Activated CD8-positive, alpha-beta memory T cell treated with anti-CD3 and anti-CD28 coated beads, Interleukin-2, amount 50 U/mL, for 24 hours (primary cell): ENCODE data around the gene HOXD9.

Source experiments
- DNase-seq: peaks from one replicate; pipeline ENCODE4 v3.0.0-alpha.2; 2020; ENCODE audit errors: extremely low read depth

The HOXD9 gene

DNA sequence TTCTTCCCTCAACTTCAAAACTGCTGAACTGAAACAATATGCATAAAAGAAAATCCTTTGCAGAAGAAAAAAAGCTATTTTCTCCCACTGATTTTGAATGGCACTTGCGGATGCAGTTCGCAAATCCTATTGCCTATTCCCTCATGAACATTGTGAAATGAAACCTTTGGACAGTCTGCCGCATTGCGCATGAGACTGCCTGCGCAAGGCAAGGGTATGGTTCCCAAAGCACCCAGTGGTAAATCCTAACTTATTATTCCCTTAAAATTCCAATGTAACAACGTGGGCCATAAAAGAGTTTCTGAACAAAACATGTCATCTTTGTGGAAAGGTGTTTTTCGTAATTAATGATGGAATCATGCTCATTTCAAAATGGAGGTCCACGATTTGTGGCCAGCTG lies 15.4 kb downstream of the HOXD9 start:
- no peak for DNase-seq

DNA sequence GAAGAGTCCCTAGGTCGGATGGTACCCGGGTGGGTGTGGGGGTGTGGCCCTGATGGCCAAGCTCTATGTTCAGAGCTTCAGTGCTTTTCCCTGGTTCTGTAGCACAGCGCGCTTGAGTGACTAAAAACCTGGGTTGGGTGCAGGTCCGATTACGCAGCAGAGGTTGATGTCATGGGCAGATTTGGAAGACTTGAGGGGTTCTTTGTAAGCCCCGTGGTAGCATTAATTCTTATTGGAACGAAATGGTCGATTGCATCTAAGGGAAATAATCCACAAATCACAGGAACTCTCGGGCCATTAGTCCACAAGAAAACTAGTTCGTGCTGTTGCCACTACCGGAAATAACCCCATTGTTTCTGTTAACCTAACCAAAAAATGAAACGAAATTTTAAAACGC lies 16.0 kb downstream of the HOXD9 start:
- no peak for DNase-seq

DNA sequence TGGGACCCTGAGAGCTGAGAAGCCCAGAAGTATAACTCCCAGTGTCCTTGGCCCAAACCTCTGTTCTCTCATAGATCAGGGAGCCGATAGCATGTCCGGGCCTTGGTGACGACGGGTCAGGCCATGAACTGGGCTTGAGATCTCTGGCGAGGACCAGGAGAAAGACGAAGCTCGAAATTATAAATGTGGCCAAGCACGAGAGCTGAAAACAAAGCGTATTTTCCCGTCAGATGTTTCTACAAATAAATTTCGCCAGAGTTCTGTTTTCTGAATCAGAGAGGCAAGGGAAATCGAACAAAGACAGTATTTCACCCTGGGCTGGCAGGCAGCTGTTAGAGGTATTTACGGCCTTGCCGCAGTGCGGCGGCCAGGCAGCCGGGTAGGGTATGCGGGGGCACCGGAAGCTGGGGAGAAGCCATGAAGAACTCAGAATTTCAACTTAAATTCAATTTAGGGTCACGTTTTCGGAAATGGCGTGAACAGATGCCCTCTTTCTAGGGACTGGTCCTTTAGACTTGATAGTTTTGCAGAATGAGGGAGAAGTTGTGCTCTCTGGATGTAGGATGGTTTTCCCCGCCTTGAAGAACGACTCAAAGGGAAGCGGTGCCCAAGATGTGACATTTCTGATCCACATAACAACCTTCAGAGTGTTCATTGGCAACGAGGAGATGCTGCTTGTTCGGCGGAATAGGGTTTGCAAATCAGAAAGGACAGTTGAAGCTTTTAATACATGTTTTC lies 16.6 kb downstream of the HOXD9 start:
- no peak for DNase-seq

DNA sequence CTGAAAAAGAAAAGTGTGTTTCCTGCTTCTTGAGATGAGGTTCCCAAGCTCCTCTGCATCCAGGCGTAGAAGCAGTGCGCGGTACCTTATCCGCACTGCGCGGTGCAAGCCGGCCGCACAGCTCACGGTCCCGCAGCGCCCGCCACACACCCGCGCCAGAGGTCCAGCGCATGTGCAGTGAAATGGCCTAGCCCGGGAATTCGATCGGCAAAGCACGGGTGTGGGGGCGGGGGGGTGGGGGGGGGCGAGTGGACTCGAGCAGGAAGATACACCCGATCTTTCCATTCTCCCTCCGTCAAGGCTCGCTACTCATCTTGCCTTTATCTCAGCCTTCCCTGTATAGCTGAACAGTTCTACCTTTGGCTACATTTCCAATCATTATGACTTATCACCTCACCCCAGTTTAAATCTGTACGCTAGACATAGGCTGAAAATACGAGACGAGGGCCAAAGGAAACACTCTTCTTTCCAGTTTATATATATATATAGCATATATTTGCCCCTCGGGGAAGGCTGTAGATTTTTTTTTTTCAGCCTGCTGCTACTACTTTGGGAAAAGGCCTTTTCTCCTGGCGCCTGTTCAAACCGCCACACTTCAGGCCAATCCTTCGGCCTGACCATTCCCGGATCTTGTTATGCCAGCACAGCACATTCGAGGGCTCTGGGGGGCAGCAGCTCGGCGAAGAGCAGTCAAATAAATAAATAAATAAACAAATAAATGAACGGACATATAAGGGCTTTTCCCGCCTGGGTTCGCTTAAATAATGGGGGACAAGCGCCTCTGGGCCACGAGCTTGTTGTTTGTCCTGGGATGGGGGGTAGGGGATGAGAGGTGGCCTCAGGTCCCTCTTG lies 17.4 kb downstream of the HOXD9 start:
- no peak for DNase-seq

DNA sequence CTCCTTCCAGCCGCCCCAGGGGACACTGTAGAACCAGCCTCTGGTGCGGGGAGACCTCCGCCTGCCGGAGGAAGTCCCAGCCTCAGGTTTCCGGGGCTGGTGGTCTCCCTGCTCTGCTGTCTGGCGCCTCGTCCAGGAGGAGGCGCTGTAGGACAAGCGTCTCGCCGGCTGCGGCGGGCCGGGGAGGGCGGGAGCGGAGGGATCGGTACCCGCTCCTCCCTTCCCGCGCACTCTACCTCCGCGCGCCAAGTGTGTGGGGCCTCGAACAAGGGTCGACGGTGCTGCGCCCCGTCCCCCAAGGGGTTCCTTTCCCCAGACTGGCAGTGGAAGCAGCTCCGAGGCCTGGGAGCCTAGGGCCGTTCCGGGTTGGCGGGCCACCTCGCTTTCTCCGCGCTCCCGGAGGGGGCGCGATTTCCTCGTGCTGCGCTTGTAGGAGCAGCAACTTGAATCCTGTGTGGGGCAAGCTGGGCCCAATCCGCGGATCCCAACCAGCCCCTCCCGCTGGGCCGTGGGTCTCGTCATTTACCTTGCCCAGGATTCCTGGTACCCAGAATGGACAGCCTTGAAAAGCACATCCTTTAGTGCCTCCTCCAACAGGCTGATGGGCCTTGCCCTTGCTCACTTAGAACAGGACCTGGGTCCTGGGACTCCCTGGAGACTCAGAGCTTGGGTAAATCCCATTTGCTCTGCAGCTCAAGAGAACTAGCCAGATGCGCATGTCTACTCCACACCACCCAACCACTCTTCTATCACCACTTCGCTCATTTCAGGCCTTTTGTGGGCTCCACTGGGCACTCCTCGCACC lies 18.2 kb downstream of the HOXD9 start:
- no peak for DNase-seq

DNA sequence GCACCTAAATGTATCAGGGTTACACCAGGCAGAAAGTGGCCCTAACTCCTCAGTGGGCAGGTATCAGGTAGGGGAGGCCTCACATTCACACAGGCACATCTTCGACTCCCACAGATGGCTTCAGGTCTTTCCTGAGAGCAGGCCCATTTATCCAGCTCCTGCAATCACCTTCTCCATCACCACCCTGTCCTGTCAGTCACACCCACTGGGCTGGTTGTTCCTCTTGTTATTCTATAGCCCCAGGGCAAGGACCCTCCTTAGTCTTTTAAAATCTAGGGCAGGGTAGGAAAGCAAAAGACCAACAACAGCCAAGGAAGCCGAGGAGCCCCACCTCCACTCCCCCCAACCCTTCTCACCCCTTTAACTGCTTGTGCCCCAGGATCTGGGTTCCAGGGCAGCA lies 19.8 kb downstream of the HOXD9 start:
- DNase-seq, result no peak

DNA sequence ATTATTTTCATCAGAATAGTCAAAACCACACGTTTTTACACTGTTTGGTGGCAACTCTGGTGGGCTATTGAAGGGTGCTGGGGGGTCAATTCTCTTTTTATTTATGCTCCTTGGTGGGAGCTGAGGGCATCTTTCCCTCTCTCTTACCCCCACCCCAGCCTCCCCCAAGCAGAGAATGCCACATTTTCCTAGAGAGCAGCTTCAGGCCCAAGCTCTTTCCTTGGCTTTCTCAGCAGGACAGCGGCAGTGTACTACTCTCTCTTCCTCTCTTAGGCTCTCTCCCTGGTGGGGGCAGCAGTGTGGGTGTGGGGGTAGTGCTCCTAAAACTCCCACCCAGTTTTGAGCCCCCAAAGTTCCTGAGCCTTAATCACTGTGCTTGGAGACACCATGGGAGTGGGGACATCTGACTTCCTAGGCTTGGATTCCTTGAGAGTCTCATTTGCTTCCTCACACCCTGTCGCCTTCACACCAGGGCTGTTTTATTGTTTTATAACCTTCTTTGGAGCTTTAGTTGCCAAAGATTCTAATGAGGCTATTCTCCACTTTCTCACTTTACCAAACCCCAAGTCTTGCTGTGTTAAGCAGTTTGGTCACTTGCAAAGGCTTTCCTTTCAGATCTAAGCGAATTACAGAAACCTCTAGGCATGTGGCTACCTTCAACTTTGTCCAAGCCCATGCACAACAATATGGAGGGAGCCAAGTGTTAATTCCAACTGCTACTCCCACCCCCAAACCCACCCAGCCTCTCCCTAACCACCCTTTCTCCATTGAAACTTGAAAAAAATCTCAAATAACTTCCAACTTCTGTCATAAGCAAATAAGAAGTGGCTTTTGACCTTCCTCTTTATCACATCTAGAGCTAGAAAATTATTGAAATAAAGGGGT lies 22.8 kb downstream of the HOXD9 start:
- no peak for DNase-seq

DNA sequence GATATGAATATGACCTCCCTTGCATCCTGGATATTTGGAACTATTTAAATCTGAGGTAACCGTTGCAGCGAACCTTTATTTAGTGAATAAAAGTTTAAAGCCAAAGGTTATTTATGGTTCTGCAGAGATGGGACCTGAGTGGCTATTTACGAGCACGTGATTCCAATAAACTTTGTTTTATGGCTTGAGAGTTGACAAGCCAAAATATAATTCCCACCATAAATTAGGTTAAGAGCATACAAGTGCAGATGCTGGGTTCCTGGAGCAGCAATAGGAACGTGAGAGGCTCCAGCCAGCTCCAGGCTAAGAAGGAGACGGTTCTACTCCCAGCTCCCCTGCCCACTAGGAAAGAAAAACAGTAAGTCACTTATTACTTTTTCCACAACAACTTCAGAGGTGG lies 23.6 kb downstream of the HOXD9 start:
- DNase-seq, result no peak

DNA sequence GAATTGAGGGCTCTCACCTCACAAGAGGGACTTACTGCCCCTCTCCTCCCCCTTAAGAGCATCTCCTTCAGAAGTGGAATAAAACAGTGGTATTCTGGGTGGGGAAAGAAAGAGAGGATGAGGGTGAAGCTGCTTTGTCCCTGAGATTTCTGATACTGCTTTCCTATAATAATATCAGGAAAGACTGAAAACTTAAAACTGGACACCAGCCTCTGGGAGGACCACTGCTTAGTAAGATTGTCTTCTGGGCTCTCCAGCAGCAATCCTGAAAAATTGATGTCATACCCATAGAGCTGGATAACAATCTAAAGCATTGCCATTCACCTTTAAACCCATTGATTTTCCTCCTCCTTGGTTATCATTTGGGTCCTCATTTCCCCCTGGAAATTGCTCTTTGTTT lies 24.1 kb downstream of the HOXD9 start:
- DNase-seq, result no peak

DNA sequence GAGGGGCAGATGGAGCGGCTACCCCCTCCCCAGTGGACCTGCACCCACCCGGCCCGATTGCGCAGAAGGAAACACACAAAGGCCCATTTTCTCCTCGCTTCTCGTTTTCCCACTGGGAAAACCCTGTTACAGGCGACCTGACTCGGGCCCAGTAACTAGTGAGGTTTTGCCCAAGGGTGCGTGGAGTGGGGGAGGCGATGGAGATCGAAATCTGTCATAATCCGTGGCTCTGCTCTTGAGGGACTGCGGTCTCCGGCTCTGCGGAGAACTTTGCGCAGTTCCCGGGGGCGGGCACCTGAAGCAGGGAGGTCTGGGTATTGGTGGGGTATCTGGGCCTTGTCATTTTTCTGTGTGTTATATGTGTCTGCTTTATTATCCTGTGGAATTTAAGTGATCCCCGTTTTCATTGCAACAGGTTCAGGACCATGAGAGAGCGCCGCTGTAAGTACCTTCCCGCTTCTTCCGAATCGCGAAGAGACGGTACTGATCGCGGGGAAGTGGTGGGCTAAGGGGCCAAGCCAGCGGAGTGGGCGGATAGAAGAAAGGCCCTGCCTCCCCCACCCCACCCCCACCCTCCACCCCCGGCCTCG lies 24.8 kb downstream of the HOXD9 start:
- DNase-seq, result no peak

DNA sequence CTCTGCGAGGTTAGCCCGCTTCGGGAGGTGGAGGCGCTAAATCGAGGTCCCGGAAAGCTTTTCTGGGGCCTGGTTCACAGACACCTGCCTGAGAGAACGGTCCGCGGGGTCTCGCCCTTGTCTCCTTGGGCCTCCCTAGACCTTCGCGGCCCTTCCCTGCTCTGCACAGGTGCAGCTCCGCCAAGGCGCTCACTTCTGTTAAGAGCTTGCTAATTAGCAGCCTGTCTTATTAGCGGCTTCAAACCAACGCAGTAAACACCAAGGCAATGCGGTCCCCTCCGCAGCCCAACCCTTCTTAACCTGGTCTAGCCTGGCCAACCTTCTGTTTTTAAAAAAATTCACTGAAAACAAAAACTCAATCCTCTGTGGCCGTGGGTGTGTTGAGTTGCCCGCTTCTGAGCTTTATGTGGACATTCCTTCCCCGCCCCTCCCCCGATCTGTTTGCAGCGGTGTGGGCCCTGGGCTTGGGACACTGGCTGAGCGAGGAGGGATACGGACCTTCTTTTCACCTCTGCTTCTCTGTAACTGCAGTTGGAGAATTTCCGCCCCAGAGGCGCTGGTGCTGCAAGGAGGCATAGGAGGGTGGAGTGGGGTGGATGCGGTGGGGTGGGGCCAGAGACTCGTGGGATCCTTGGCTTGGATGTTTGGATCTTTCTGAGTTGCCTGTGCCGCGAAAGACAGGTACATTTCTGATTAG lies 25.4 kb downstream of the HOXD9 start:
- no peak for DNase-seq

DNA sequence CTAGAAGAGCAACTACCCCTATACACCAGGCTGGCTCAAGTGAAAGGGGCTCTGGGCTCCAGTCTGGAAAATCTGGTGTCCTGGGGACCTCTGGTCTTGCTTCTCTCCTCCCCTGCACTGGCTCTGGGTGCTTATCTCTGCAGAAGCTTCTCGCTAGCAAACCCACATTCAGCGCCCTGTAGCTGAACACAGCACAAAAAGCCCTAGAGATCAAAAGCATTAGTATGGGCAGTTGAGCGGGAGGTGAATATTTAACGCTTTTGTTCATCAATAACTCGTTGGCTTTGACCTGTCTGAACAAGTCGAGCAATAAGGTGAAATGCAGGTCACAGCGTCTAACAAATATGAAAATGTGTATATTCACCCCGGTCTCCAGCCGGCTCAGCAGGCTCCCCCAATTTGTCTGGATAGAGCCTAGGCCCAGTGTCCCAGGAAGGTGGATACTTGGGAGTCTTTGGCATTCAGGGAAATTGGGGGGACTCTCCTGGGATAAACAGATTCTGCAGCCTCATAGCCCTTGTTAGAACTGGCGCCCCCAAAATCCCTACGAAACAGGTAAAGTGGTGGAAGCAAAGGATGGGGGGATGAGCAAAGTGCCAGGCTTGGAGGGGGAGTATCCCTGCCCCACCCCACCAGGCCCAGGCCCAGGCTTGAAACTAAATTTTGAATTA lies 26.4 kb downstream of the HOXD9 start:
- no peak for DNase-seq

DNA sequence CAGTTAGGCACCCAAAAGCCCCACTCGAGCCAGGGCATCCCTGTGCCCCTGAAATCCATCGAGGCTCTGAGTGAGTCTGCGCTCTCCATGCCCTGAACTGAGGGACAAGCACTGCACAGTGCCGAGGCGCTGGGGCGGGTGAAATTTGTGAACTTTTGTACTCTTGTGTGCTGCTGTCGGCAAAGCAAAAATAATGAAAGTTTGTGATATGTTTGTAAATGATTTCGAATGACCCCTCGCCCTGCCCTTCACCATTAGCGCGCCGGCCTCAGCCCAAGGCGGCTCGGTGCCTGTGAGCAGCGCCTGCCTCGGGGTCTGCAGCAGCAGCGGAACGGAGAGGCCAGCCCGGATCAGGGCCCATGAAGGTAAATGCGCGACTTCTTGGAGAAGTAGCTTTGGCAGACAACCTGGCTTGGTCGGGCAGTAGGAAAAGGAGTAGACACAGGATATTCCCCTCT lies 27.0 kb downstream of the HOXD9 start:
- DNase-seq, result no peak

DNA sequence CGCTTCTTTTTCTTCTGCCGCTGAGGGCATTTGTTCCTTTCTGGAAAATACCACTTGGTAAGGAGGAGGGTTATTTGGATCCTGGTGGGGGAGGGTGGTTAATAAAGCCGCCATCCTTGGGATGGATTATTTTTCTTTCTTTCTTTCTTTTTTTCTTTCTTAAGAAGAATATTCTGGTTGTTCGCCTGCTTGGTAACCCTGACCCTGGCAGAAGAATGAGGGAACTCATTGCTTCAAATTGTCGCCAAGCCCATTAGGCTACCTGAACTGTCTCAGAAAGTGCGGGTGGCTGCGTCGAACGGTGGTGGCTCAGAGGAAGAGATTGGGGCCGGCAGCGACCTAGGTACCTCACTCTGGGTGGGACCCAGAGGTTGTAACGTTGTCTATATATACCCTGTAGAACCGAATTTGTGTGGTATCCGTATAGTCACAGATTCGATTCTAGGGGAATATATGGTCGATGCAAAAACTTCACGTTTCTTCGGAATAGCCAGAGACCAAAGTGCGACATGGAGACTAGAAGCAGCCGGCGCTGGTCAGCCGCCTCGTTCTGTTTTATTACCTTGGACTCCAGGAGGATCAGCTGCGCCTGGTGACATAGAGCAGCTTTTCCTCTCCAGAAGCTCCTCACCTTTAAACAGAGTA lies 27.5 kb downstream of the HOXD9 start:
- DNase-seq, result no peak

DNA sequence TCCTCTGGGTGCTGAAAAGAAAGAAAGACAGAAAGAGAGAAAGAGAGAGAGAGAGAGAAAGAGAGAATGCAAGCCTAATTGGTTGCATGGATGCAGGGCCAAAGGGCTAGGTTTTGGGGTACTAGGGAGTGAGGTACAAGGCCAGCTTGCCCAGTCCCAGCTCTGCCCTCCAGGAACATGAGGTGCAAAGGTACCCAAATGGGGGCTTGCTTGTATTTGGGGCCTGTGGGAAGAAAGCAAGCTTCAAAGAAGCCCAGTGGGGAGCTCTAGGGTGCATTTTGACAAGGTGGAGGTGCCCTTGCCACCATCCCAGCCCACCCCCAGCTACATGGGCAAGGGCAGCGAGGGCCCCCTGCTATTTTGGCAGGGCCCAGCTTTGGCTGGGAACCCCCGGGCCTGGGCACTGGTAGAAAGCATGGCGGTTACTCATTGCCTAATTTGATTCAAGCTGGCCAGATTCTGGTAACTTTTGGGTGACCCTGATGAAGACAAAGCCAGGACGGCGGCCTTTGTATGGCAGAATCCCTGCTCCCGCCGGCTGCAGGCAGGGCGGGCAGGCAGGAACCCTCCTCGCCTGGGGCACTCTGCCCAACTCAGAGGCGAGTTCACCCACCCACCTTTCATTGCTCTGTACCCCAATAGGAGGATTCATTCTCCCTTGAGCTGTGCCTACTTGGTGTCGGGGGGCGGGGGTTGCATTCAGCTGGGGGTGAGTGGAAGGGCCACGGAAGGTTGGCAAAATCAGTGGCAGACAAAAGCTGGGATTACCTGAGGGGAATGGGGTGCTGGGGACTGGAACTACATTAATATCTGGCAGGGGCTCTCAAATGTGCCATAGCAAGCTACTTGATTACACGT lies 28.3 kb downstream of the HOXD9 start:
- no peak for DNase-seq

DNA sequence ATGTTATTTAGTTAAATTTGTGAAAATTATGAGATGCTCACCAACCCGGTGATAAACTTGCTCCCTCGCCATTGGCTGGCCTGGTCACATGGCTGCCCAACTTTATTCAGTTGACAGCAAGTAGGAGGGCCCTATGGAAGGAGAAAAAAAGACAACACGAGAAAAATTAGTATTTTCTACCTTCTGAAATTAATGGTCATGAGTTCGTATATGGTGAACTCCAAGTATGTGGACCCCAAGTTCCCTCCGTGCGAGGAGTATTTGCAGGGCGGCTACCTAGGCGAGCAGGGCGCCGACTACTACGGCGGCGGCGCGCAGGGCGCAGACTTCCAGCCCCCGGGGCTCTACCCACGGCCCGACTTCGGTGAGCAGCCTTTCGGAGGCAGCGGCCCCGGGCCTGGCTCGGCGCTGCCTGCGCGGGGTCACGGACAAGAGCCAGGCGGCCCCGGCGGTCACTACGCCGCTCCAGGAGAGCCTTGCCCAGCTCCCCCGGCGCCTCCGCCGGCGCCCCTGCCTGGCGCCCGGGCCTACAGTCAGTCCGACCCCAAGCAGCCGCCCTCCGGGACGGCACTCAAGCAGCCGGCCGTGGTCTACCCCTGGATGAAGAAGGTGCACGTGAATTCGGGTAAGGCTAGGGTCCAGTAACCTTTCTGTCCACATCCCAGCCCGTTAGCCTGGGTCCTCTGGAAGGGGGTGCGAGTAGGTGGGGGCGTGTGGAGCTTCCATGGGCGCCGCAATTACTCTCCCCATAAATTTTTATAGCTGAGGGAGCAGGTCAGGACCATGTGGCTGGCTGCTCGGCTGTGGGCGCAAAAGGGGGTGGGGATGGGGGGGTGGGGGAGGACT lies 29.1 kb downstream of the HOXD9 start, which contains the start of gene HOXD4:
TSS of gene HOXD4 (plus strand) at position 109 of the 846 bp plus-strand sequence. CDS start at position 193, 84 bp downstream.
- DNase-seq, result no peak
